ENCODE measurements around the gene GPC6. TPM values are rescaled to one million over a fixed set of nuclear protein-coding genes. Genes with fewer than 3 reads are reported as not detected.

GPC6 gene
- total RNA-seq, 6 donors from 2014 or later, result 1.3 to 7.3 (median 3.4) TPM

DNA sequence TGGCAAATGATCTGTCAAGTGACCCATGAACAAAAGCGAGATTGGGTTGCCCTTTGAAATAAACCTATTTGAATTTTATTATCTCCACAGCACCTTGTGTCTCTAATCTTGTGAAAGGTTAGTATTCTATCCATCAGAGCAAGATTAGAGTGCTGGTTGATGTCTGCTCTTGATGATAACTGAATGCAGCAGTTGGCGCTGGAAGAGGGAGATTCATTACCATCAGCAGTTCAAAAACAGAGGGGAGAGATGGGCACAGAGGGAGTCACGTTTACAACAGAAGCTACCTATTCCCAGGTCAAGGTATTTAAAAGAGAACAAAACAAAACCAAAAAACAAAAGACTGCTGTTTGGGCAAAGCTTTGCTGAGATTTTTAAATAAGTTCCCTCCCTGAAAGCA is 588.1 kb downstream of the GPC6 start:
- Histone ChIP-seq H3K27me3 (no peaks in the 10 kb centered on the region), H3K4me3 (no peak overlapping the region), H3K9me3 (no peaks in the 10 kb centered on the region), H3K4me1 (no peaks in the 10 kb centered on the region), H3K36me3 (no peaks in the 10 kb centered on the region), H3K27ac (no peak overlapping the region)
- ATAC-seq (ENCODE audit: low FRiP score in 2 of 2), result no peak
- DNase-seq, result no peak
- WGBS, 2 donors, result 72 to 73% methylated on average over 3 of the region's 3 CpGs
- TF ChIP-seq EP300 (IDR thresholded peaks at IDR 0.05) (no peak), POLR2A (IDR thresholded peaks at IDR 0.05) (no peak), CTCF (IDR thresholded peaks at IDR 0.05) (no peak), POLR2AphosphoS5 (IDR thresholded peaks at IDR 0.05) (no peak)

DNA sequence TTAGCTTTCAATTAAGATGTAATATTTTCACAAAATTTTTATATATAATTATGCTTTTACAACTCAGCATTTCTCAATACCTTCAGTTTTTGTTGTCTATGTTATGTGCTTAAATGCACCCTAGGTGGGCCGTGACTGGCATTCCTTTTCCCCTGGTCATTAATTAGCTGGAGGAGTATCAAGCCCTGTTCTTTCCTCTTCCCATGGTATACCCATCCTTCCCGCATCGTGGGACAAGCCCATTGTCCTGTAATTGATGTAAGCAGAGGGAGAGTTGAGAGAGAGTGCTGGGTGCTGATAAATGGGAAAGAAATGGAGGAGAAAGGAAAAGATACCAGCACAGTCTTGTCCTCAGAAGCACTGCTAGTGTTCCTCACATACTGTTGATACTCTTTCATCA is 591.7 kb downstream of the GPC6 start:
- no peak overlapping the region for H3K4me3 ChIP-seq
- no peak for TF ChIP-seq EP300 (IDR thresholded peaks at IDR 0.05)
- no peaks in the 10 kb centered on the region for H3K9me3 ChIP-seq
- ATAC-seq (ENCODE audit: low FRiP score in 2 of 2), result no peak
- no peaks in the 10 kb centered on the region for H3K27me3 ChIP-seq
- WGBS, 2 donors, result 83 to 93% methylated on average over 3 of the region's 3 CpGs
- no peaks in the 10 kb centered on the region for H3K4me1 ChIP-seq
- no peak for DNase-seq
- H3K36me3 ChIP-seq, result no peaks in the 10 kb centered on the region
- H3K27ac ChIP-seq, result no peak overlapping the region

DNA sequence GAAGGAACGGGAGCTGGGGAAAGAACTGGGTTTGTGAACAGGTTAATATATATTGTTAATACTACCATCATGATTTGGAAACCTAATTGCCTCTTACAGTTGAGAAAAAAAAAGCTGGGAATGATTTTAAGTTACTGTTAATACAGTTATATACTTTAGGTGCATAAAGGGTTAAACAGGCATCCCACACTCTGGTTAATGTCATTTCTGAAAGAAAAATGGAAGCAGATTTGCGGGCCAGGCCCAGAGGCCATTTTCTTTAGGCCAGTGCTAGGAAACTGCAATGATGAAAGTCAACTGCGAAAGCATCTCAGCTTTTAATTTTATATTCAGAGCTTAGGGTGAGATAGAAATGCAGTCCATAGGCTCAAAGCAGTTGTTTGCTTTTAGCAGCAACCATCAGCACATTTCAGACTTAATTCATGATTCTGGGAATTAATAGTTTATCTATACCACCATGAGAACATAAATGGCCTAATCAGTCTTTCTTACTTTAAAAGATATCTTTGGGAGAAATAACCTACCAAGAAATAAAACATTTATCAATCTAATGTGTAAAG is 592.8 kb downstream of the GPC6 start:
- Histone ChIP-seq H3K27ac (no peak overlapping the region), H3K4me3 (no peak overlapping the region), H3K36me3 (no peaks in the 10 kb centered on the region), H3K4me1 (no peaks in the 10 kb centered on the region), H3K27me3 (no peaks in the 10 kb centered on the region), H3K9me3 (no peaks in the 10 kb centered on the region)
- 78 to 86% methylated on average over 3 of the region's 3 CpGs for WGBS, 2 donors
- TF ChIP-seq POLR2A (IDR thresholded peaks at IDR 0.05) (no peak), POLR2AphosphoS5 (IDR thresholded peaks at IDR 0.05) (no peak), CTCF (IDR thresholded peaks at IDR 0.05) (no peak), EP300 (IDR thresholded peaks at IDR 0.05) (no peak)
- no peak for ATAC-seq (ENCODE audit: low FRiP score in 2 of 2)
- no peak for DNase-seq

GRCh38 chr13:93824286-93824685 is 597.7 kb downstream of the GPC6 start:
- DNase-seq (no peak), ATAC-seq (ENCODE audit: low FRiP score in 2 of 2) (peak in 1 of 2 donors; percentile 82)
- WGBS, 2 donors, result 86% methylated on average over 3 of the region's 3 CpGs
- no peak overlapping the region for H3K4me3 ChIP-seq
- no peaks in the 10 kb centered on the region for H3K36me3 ChIP-seq
- H3K27me3 ChIP-seq, result no peaks in the 10 kb centered on the region
- no peaks in the 10 kb centered on the region for H3K4me1 ChIP-seq
- no peaks in the 10 kb centered on the region for H3K9me3 ChIP-seq
- TF ChIP-seq EP300 (IDR thresholded peaks at IDR 0.05) (no peak), POLR2AphosphoS5 (IDR thresholded peaks at IDR 0.05) (no peak), CTCF (IDR thresholded peaks at IDR 0.05) (no peak), POLR2A (IDR thresholded peaks at IDR 0.05) (no peak)
- no peak overlapping the region for H3K27ac ChIP-seq

DNA sequence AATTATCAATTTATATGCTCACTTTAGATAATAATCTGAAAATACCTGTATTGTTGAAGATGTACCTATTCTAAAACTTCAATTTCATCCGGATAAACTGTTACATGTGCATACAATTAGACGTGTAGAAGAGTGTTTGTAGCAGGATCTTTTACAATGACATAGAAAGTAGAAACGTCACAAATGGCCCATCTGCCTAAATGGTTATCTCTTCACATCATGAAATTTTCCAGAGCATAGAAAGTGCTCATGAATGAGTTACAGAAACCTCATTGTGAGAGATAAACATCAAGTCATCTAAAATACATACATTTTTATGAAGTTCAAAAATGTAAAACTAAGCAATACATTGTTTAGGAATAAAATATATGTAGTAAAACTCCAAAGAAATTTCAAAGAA is 607.4 kb downstream of the GPC6 start:
- no peak for TF ChIP-seq POLR2A (IDR thresholded peaks at IDR 0.05)
- TF ChIP-seq POLR2AphosphoS5 (IDR thresholded peaks at IDR 0.05), result no peak
- TF ChIP-seq CTCF (IDR thresholded peaks at IDR 0.05), result no peak
- no peak for TF ChIP-seq EP300 (IDR thresholded peaks at IDR 0.05)
- H3K4me1 ChIP-seq, result no peaks in the 10 kb centered on the region
- 78 to 85% methylated on average over 3 of the region's 3 CpGs for WGBS, 2 donors

More for the DNA sequence above, 607.4 kb downstream of the GPC6 start:
- no peaks in the 10 kb centered on the region for H3K27me3 ChIP-seq
- no peaks in the 10 kb centered on the region for H3K36me3 ChIP-seq
- no peak overlapping the region for H3K4me3 ChIP-seq
- H3K9me3 ChIP-seq, result no peaks in the 10 kb centered on the region
- ATAC-seq (ENCODE audit: low FRiP score in 2 of 2) (no peak), DNase-seq (no peak)
- no peak overlapping the region for H3K27ac ChIP-seq
